B cell (primary cell): ENCODE data around the gene CLCN7. TPM values are rescaled to one million over a fixed set of nuclear protein-coding genes. Genes with fewer than 3 reads are reported as not detected.

Experiments used
- ATAC-seq: fragments of 200-7000 bp; cut with Tn5 transposase; one replicate; pipeline ENCODE4 v1.10.0; 2021; ENCODE audit warnings: low read depth, mild to moderate bottlenecking, moderate number of reproducible peaks, moderate library complexity
- CTCF ChIA-PET: fragments of 350-600 bp; sonication (Branson Sonifier 250); formaldehyde crosslinking; loops from one replicate; lab custom pipeline; 2021; ENCODE audit warnings: antibody characterized with exemption, inconsistent platforms; lab: Charles Lee
- POLR2A ChIA-PET: fragments of 350-600 bp; sonication (Branson Sonifier 250); formaldehyde crosslinking; loops from one replicate; lab custom pipeline; 2021; ENCODE audit warnings: antibody characterized with exemption; lab: Charles Lee
- DNase-seq: peaks from one replicate; pipeline ENCODE4 v3.0.0; 2013
- H2AFZ ChIP-seq: 2 replicates; pipeline ENCODE4 v1.6.1; 2012; ENCODE audit warnings: mild to moderate bottlenecking, low read depth, low read length; ENCODE audit not compliant: insufficient read depth, poor library complexity, severe bottlenecking
- H3K27ac ChIP-seq, 2 donors: 1 replicate in 1 of 2; 2 replicates in 1 of 2; pipeline ENCODE4 v1.5.1; 2012 to 2013; ENCODE audit warnings: low read length in 2 of 2, mild to moderate bottlenecking in 2 of 2, moderate library complexity in 1 of 2
- H3K27me3 ChIP-seq, 4 experiments: fragments of 200-600 bp in 1 of 4; sonication (generic) in 1 of 4; replicated peaks in 1 of 4; 1 replicate in 2 of 4; 2 replicates in 2 of 4; pipeline versions ENCODE4 v1.6.1 to v1.7.0; 2013 to 2016; ENCODE audit warnings: low read length in 3 of 4, mild to moderate bottlenecking in 2 of 4, mixed read lengths in 1 of 4, moderate library complexity in 1 of 4; ENCODE audit not compliant: insufficient read depth in 4 of 4, control insufficient read depth in 3 of 4; ENCODE audit errors: control extremely low read depth in 1 of 4
- H3K36me3 ChIP-seq, 2 experiments: replicated peaks in 1 of 2; 1 replicate in 1 of 2; 2 replicates in 1 of 2; pipeline versions ENCODE4 v1.6.1 to v1.7.1; 2013; ENCODE audit warnings: low read length in 1 of 2; ENCODE audit not compliant: insufficient read depth in 2 of 2, control insufficient read depth in 1 of 2; ENCODE audit errors: control extremely low read depth in 1 of 2, extremely low read depth in 1 of 2
- H3K4me1 ChIP-seq, 2 donors: fragments of 200-600 bp in 1 of 2; sonication (generic) in 1 of 2; 1 replicate in 1 of 2; 2 replicates in 1 of 2; pipeline versions ENCODE4 v1.5.1 to v1.6.1; 2013 to 2017; ENCODE audit warnings: low read length in 2 of 2; ENCODE audit not compliant: control insufficient read depth in 2 of 2, insufficient read depth in 2 of 2
- H3K4me2 ChIP-seq: replicated peaks from 2 replicates; pipeline ENCODE3; 2012; ENCODE audit warnings: mild to moderate bottlenecking, low read depth, low read length; ENCODE audit not compliant: poor library complexity, severe bottlenecking
- H3K4me3 ChIP-seq, 5 experiments: fragments of 200-600 bp in 1 of 5; sonication (generic) in 1 of 5; 1 replicate in 3 of 5; 2 replicates in 2 of 5; pipeline versions ENCODE4 v1.5.1 to v1.7.0; 2011 to 2016; ENCODE audit warnings: low read length in 4 of 5, mild to moderate bottlenecking in 4 of 5, low read depth in 2 of 5, control low read depth in 1 of 5, moderate library complexity in 1 of 5; ENCODE audit not compliant: insufficient read depth in 1 of 5; ENCODE audit errors: control extremely low read depth in 1 of 5, extremely low read depth in 1 of 5
- H3K79me2 ChIP-seq: fragments of 200-600 bp; sonication (generic); one replicate; pipeline ENCODE4 v1.6.0; 2016; ENCODE audit warnings: low read length; ENCODE audit not compliant: control insufficient read depth, insufficient read depth
- H3K9ac ChIP-seq: fragments of 200-600 bp; sonication (generic); 2 replicates; pipeline ENCODE4 v1.6.1; 2017; ENCODE audit warnings: mild to moderate bottlenecking, low read length, moderate library complexity
- H3K9me3 ChIP-seq, 3 donors: one replicate each; pipeline versions ENCODE4 v1.6.1 to v1.7.1; 2013; ENCODE audit warnings: low read length in 2 of 3; ENCODE audit not compliant: control insufficient read depth in 2 of 3, insufficient read depth in 1 of 3; ENCODE audit errors: control extremely low read depth in 1 of 3
- H4K20me1 ChIP-seq: 2 replicates; pipeline ENCODE4 v1.6.0; 2012; ENCODE audit warnings: mild to moderate bottlenecking, low read length; ENCODE audit not compliant: insufficient read depth, control insufficient read depth, poor library complexity, severe bottlenecking
- H3K27ac Mint-ChIP-seq: one replicate; pipeline ENCODE4 v1.8.0; 2021; ENCODE audit warnings: mixed read lengths
- H3K27me3 Mint-ChIP-seq: one replicate; pipeline ENCODE4 v1.8.0; 2021; ENCODE audit warnings: mixed read lengths
- H3K4me1 Mint-ChIP-seq: one replicate; pipeline ENCODE4 v1.8.0; 2021; ENCODE audit warnings: mixed read lengths
- H3K4me3 Mint-ChIP-seq: one replicate; pipeline ENCODE4 v1.8.0; 2021; ENCODE audit warnings: mixed read lengths
- H3K9me3 Mint-ChIP-seq: one replicate; pipeline ENCODE4 v1.8.0; 2022; ENCODE audit warnings: mixed read lengths; ENCODE audit not compliant: insufficient read depth
- EZH2 ChIP-seq: IDR thresholded peaks from 2 replicates; pipeline ENCODE4 v1.6.1; 2012; ENCODE audit warnings: borderline replicate concordance, low read depth, mild to moderate bottlenecking, moderate library complexity, low read length; ENCODE audit not compliant: insufficient read depth, poor library complexity, severe bottlenecking
- WGBS: methylation state at CpG from one replicate; pipeline ENCODE4 v1.1.5; 2013; ENCODE audit warnings: missing lambda C conversion rate; ENCODE audit not compliant: insufficient coverage; 5-methylcytosine and 5-hydroxymethylcytosine counted together
- intact Hi-C: fragments of 100-400 bp; cut with micrococcal nuclease; formaldehyde crosslinking; loops from one replicate; pipeline ENCODE4 v1.10.0; 2022
- polyA plus RNA-seq: library from polyadenylated mRNA; depleted of rRNA; stranded (reverse); fragments of >200 nt; gene quantifications from 2 replicates; pipeline ENCODE4 v1.2.3, GENCODE V29; 2012
- total RNA-seq, 2 donors: library from RNA; stranded (reverse); fragments of 120-200 nt in 1 of 2; gene quantifications; 1 replicate in 1 of 2; 2 replicates in 1 of 2; pipeline versions ENCODE4 v1.2.3 to v1.2.4, GENCODE V29; 2013 to 2022
- TF ChIP-seq, protein P1 (sequence below): fragments of 200-600 bp; IDR thresholded peaks from one replicate; pipeline ENCODE4 v1.8.0; 2022; ENCODE audit warnings: antibody characterized with exemption, mild to moderate bottlenecking

The CLCN7 gene
- total and polyA plus RNA-seq, 2 donors (not counting 1 experiment from before 2014, with no cell fraction given) = 215 to 274 TPM

GRCh38 chr16:1450218-1450617 lies 24.6 kb downstream of the CLCN7 start:
- 96% methylated on average over 29 of the region's 29 CpGs for WGBS
- Histone ChIP-seq H3K4me1 (peaks cover 10 to 12% of the 10 kb centered on the region in 2 donors), H3K4me3 (no peak overlapping the region), H3K9me3 (no peaks in the 10 kb centered on the region), H3K79me2 (peaks cover 25% of the 10 kb centered on the region), H3K27me3 (no peaks in the 10 kb centered on the region), H3K9ac (no peak overlapping the region), H3K4me2 (no peak overlapping the region), H3K27ac (no peak overlapping the region), H3K36me3 (peaks cover 0 to 86% of the 10 kb centered on the region in 2 experiments), H2AFZ (no peak overlapping the region), H4K20me1 (peaks cover 5% of the 10 kb centered on the region)
- ChIA-PET CTCF (no interaction called here), POLR2A (no interaction called here)
- Mint-ChIP-seq H3K4me1 (no peaks in the 10 kb centered on the region), H3K9me3 (no peaks in the 10 kb centered on the region), H3K27me3 (no peaks in the 10 kb centered on the region), H3K4me3 (no peak overlapping the region), H3K27ac (peak overlapping the region; percentile 56)
- TF ChIP-seq, protein P1, sequence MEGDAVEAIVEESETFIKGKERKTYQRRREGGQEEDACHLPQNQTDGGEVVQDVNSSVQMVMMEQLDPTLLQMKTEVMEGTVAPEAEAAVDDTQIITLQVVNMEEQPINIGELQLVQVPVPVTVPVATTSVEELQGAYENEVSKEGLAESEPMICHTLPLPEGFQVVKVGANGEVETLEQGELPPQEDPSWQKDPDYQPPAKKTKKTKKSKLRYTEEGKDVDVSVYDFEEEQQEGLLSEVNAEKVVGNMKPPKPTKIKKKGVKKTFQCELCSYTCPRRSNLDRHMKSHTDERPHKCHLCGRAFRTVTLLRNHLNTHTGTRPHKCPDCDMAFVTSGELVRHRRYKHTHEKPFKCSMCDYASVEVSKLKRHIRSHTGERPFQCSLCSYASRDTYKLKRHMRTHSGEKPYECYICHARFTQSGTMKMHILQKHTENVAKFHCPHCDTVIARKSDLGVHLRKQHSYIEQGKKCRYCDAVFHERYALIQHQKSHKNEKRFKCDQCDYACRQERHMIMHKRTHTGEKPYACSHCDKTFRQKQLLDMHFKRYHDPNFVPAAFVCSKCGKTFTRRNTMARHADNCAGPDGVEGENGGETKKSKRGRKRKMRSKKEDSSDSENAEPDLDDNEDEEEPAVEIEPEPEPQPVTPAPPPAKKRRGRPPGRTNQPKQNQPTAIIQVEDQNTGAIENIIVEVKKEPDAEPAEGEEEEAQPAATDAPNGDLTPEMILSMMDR = no peak
- no peak for TF ChIP-seq EZH2
- DNase-seq (no peak), ATAC-seq (no peak)
- intact Hi-C loops = no loop called here

DNA sequence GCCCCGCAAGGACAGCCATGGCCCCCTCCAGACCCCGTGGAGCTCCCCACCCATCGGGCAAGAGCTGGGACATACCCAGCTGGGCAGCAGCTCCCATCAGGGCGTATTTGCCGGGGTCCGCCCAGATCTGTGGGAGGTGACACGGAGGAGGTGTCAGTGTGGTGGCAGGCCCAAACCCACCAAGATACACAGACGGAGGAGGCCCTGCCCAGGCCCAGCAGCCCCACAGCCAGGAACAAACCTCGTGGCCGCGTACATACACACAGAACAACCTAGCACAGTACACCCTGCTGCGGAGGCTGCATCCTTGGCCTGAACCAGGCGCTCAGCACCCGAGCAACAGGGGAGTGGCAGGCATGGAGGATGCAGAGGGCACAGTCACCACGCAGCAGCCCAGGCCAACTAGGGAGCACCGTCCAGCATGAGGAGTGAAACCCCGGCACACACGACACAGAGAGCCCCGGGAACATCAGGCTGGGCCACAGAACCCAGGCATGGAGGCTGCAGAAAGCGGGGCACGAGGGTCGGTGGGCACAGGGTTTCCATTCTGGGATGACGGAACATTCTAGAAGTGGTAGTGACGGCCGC lies 25.5 kb downstream of the CLCN7 start:
- Histone ChIP-seq H3K27ac (no peak overlapping the region), H3K36me3 (peaks cover 0 to 77% of the 10 kb centered on the region in 2 experiments), H2AFZ (no peak overlapping the region), H3K27me3 (no peaks in the 10 kb centered on the region), H3K4me3 (no peak overlapping the region), H3K79me2 (peaks cover 16% of the 10 kb centered on the region), H3K4me1 (peaks cover 16 to 19% of the 10 kb centered on the region in 2 donors), H4K20me1 (peaks cover 5% of the 10 kb centered on the region), H3K9me3 (no peaks in the 10 kb centered on the region), H3K4me2 (no peak overlapping the region), H3K9ac (no peak overlapping the region)
- ChIA-PET CTCF (no interaction called here), POLR2A (no interaction called here)
- Mint-ChIP-seq H3K27me3 (no peaks in the 10 kb centered on the region), H3K9me3 (no peaks in the 10 kb centered on the region), H3K4me3 (no peak overlapping the region), H3K27ac (no peak overlapping the region), H3K4me1 (peaks cover 4% of the 10 kb centered on the region)
- DNase-seq (no peak), ATAC-seq (no peak)
- TF ChIP-seq, protein P1 = no peak
- no peak for TF ChIP-seq EZH2
- WGBS = 97% methylated on average over 25 of the region's 25 CpGs
- intact Hi-C loops = no loop called here
